Mesothelial cell of epicardium (in vitro differentiated cells): ENCODE data around the gene FTO. TPM values are rescaled to one million over a fixed set of nuclear protein-coding genes. Genes with fewer than 3 reads are reported as not detected.

ENCODE experiments used
- DNase-seq, 2 experiments: peaks; one replicate each; pipeline ENCODE4 v3.0.0; 2021; ENCODE audit warnings: low spot score in 2 of 2; ENCODE audit not compliant: unreplicated experiment in 2 of 2
- H3K27ac Mint-ChIP-seq: 2 replicates; pipeline ENCODE4 v1.8.0; 2021; ENCODE audit warnings: mixed read lengths
- H3K27me3 Mint-ChIP-seq: 2 replicates; pipeline ENCODE4 v1.8.0; 2021; ENCODE audit warnings: low read depth, mixed read lengths
- H3K36me3 Mint-ChIP-seq: 2 replicates; pipeline ENCODE4 v1.8.0; 2021; ENCODE audit warnings: mixed read lengths
- H3K4me1 Mint-ChIP-seq: 2 replicates; pipeline ENCODE4 v1.8.0; 2021; ENCODE audit warnings: mixed read lengths
- H3K4me3 Mint-ChIP-seq: 2 replicates; pipeline ENCODE4 v1.8.0; 2021; ENCODE audit warnings: mild to moderate bottlenecking, moderate library complexity, mixed read lengths
- H3K9me3 Mint-ChIP-seq: 2 replicates; pipeline ENCODE4 v1.8.0; 2021; ENCODE audit warnings: mixed read lengths
- total RNA-seq: library from RNA; stranded (reverse); gene quantifications from 3 replicates; pipeline ENCODE4 v1.2.1, GENCODE V29; 2021
- TF ChIP-seq, protein P1 (sequence below): fragments of 200-600 bp; sonication (generic); IDR thresholded peaks from one replicate; pipeline ENCODE4 v1.5.0; 2021; ENCODE audit warnings: antibody characterized with exemption; ENCODE audit not compliant: unreplicated experiment

FTO gene
- total RNA-seq, 1 donor from 2014 or later: 103 TPM

DNA sequence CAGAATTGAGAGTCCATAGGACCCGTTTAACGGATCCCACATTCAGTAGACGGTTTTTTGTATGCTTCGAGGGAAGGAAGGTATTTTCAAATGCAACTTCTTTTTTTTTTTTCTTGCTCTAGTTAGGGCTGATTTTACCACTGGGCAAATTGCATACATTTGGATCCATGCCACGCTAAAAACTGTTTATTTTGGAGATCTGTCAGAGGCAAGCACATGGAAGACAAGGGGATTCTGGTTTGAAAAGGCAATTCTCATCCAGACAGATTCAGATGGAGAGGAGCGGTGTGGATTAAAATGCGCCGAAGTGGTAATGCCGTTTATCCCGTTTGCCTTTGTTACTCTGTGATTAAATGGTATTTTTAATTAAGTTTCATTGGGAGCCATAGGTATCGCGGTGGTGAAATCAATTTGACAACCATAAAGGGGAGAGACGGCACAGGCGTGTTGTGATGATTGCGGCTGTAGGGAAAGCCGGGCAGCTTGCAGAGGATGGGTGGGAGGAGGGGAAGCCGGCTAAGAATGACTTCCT is 412.2 kb downstream of the FTO start:
- no peak for DNase-seq
- Mint-ChIP-seq H3K4me3 (no peak overlapping the region), H3K9me3 (no peaks in the 10 kb centered on the region), H3K36me3 (peaks cover 27% of the 10 kb centered on the region), H3K4me1 (peaks cover 40% of the 10 kb centered on the region), H3K27me3 (no peaks in the 10 kb centered on the region), H3K27ac (no peak overlapping the region)
- TF ChIP-seq, protein P1, sequence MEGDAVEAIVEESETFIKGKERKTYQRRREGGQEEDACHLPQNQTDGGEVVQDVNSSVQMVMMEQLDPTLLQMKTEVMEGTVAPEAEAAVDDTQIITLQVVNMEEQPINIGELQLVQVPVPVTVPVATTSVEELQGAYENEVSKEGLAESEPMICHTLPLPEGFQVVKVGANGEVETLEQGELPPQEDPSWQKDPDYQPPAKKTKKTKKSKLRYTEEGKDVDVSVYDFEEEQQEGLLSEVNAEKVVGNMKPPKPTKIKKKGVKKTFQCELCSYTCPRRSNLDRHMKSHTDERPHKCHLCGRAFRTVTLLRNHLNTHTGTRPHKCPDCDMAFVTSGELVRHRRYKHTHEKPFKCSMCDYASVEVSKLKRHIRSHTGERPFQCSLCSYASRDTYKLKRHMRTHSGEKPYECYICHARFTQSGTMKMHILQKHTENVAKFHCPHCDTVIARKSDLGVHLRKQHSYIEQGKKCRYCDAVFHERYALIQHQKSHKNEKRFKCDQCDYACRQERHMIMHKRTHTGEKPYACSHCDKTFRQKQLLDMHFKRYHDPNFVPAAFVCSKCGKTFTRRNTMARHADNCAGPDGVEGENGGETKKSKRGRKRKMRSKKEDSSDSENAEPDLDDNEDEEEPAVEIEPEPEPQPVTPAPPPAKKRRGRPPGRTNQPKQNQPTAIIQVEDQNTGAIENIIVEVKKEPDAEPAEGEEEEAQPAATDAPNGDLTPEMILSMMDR: no peak

DNA sequence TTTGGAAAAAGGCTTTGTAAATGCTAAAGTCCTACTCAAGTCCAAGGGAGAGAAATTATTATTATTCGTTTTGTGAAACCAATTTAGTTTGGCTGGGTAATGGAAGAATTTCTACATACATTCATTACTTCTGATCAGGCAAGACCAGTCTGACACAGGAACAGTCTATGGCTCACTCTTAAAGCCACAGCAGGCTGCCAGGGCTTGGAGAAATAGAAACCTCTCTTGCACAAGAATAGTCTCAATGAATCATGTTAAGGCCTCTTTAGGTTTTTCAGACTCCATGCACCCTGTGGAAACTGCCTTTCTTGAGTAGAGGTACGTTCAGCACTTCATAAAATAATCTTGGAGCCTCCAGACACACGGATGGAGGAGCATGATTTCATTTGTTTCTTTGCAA is 414.9 kb downstream of the FTO start:
- Mint-ChIP-seq H3K9me3 (no peaks in the 10 kb centered on the region), H3K4me1 (peaks cover 40% of the 10 kb centered on the region), H3K4me3 (no peak overlapping the region), H3K27ac (no peak overlapping the region), H3K36me3 (peaks cover 8% of the 10 kb centered on the region), H3K27me3 (no peaks in the 10 kb centered on the region)
- TF ChIP-seq, protein P1: no peak
- DNase-seq: no peak

DNA sequence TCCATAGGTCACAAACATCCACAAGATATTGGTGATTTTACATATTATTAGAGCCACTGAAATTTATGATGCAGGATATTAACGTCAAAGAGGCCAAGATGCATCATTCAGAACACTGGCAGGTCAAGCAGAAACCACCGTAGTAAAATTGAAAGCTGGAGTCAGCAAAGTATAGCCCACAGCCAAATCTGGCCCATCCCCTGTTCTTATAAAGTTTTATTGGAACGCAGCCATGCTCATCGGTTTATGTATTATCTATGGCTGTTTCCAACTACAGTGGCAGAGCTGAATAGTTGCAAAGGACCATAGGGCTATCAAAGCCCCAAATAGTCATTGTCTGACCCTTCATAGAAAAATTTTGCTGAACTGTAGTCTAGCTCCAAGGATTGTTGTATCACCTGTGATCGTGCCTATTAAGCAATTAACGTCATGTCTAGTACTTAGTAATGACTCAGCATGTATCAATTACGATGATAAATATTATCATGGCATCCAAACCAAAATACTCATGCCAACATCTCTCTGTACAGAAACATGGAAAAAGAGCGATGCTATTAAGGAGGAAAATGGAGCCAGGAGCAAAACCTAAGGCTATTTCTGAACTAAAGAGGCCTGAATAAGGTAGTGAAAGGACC is 417.0 kb downstream of the FTO start:
- no peak for DNase-seq
- Mint-ChIP-seq H3K4me1 (peaks cover 35% of the 10 kb centered on the region), H3K9me3 (no peaks in the 10 kb centered on the region), H3K36me3 (no peaks in the 10 kb centered on the region), H3K4me3 (no peak overlapping the region), H3K27ac (no peak overlapping the region), H3K27me3 (no peaks in the 10 kb centered on the region)
- TF ChIP-seq, protein P1: no peak

DNA sequence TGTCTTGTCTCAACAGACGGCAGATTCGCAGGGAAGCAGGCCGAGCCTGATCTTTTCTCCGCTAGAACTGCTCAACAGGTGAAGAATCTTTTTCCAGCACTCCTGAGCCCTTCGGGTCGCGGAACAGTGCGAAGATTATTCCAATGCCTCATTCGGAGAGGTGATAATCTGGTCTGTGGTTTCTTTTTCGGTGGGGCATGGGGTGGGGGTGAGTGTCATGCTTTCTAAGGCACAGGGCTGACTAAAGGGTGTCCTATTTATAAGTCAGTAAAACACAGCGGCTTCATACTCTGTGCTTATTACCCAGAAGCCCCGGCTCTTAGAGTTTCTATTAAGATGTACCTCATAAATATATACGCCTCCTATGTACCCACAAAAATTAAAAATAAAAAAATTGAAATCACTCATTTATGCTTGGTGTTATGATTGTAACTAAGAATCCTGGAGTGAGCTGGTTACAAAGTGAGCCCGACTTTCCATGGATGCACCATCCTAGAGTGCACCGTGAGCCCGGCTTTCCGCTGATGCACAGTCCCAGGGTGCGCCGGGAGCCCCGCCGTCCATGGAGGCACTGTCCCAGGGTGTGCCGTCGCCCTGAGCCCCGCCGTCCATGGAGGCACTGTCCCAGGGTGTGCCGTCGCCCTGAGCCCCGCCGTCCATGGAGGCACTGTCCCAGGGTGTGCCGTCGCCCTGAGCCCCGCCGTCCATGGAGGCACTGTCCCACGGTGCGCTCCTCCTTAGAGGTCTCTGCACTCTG is 417.8 kb downstream of the FTO start:
- H3K4me1 Mint-ChIP-seq: peaks cover 29% of the 10 kb centered on the region
- H3K27ac Mint-ChIP-seq: no peak overlapping the region
- no peaks in the 10 kb centered on the region for H3K36me3 Mint-ChIP-seq
- no peak for DNase-seq
- H3K4me3 Mint-ChIP-seq: no peak overlapping the region
- H3K9me3 Mint-ChIP-seq: no peaks in the 10 kb centered on the region
- TF ChIP-seq, protein P1: no peak
- no peaks in the 10 kb centered on the region for H3K27me3 Mint-ChIP-seq

DNA sequence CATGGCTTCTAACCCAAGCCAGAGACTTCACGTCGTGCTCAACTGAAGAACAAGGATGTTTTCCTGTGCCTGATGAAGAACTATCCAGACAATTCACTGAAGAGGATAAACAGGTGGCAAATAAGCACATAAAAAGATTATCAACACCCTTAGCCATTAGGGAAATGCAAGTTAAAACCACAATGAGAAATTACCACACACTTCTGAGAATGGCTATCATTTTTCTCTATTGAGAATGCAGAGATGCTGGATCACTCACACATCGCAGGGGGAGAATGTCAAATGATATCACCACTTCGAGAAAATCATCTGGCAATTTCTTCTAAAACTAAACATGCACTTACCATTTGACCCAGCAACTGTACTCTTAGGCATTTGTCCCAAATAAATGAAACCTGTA is 419.8 kb downstream of the FTO start:
- Mint-ChIP-seq H3K36me3 (no peaks in the 10 kb centered on the region), H3K27me3 (no peaks in the 10 kb centered on the region), H3K27ac (no peak overlapping the region), H3K4me1 (peaks cover 13% of the 10 kb centered on the region), H3K9me3 (no peaks in the 10 kb centered on the region), H3K4me3 (no peak overlapping the region)
- DNase-seq: no peak
- TF ChIP-seq, protein P1: no peak
